HepG2 (cell line): ENCODE results near the gene SH2D3A. TPM values are rescaled to one million over a fixed set of nuclear protein-coding genes. Genes with fewer than 3 reads are reported as not detected.
A peak's percentile ranks its signal among the peaks of the same experiment; 100 is the strongest.

Experiments used
- CREBL2 ChIP-seq: sonication (generic); formaldehyde crosslinking; IDR thresholded peaks from 2 replicates; pipeline ENCODE4 v1.8.1; 2023; ENCODE audit warnings: missing genetic modification reagents, mild to moderate bottlenecking, borderline replicate concordance
- HMGXB3 ChIP-seq: sonication (generic); formaldehyde crosslinking; IDR thresholded peaks from 2 replicates; pipeline ENCODE4 v1.4.0; 2020; ENCODE audit warnings: missing genetic modification reagents, borderline replicate concordance
- NBN ChIP-seq: fragments of 450-650 bp; conservative IDR thresholded peaks from 2 replicates; pipeline ENCODE4 v1.6.1; 2017
- POGZ ChIP-seq: sonication (generic); formaldehyde crosslinking; IDR thresholded peaks from 2 replicates; pipeline ENCODE4 v1.4.0; 2020; ENCODE audit warnings: mild to moderate bottlenecking, missing genetic modification reagents
- RFX5 ChIP-seq: IDR thresholded peaks from 2 replicates; pipeline ENCODE4 v1.6.1; 2011; ENCODE audit warnings: low read depth, low read length, improper control_type of control experiment
- TBX2 ChIP-seq: sonication (generic); formaldehyde crosslinking; IDR thresholded peaks from 2 replicates; pipeline ENCODE4 v1.5.0; 2020; ENCODE audit warnings: missing genetic modification reagents, mild to moderate bottlenecking, borderline replicate concordance
- ZMYM3 ChIP-seq: sonication (generic); formaldehyde crosslinking; IDR thresholded peaks from 2 replicates; pipeline ENCODE4 v1.5.1; 2020; ENCODE audit warnings: mild to moderate bottlenecking, missing genetic modification reagents
- ZNF274 ChIP-seq: sonication (generic); formaldehyde crosslinking; IDR thresholded peaks from 2 replicates; pipeline ENCODE4 v1.5.1; 2020; ENCODE audit warnings: mild to moderate bottlenecking, missing genetic modification reagents
- ZNF362 ChIP-seq: sonication (generic); formaldehyde crosslinking; IDR thresholded peaks from 2 replicates; pipeline ENCODE4 v1.4.0; 2020; ENCODE audit warnings: missing genetic modification reagents, mild to moderate bottlenecking, borderline replicate concordance
- ZNF407 ChIP-seq: sonication (generic); formaldehyde crosslinking; IDR thresholded peaks from one replicate; pipeline ENCODE4 v1.5.1; 2020; ENCODE audit warnings: mild to moderate bottlenecking, missing genetic modification reagents; ENCODE audit errors: not compliant biosample characterization
- ZNF530 ChIP-seq: sonication (generic); formaldehyde crosslinking; IDR thresholded peaks from 2 replicates; pipeline ENCODE4 v1.5.0; 2020; ENCODE audit warnings: low read depth, mild to moderate bottlenecking, missing genetic modification reagents
- ZNF562 ChIP-seq: sonication (generic); formaldehyde crosslinking; IDR thresholded peaks from 2 replicates; pipeline ENCODE4 v1.8.0; 2022; ENCODE audit warnings: missing genetic modification reagents, borderline replicate concordance
- ZNF7 ChIP-seq: IDR thresholded peaks from 2 replicates; pipeline ENCODE4 v1.6.1; 2016; ENCODE audit warnings: missing biosample characterization, missing genetic modification reagents
- ZNF772 ChIP-seq: sonication (generic); formaldehyde crosslinking; IDR thresholded peaks from 2 replicates; pipeline ENCODE4 v1.5.0; 2020; ENCODE audit warnings: mild to moderate bottlenecking, missing genetic modification reagents
- ZNF816 ChIP-seq: sonication (generic); formaldehyde crosslinking; IDR thresholded peaks from 2 replicates; pipeline ENCODE4 v1.8.0; 2022; ENCODE audit warnings: missing genetic modification reagents, mild to moderate bottlenecking, borderline replicate concordance
- polyA plus RNA-seq, 8 experiments: library from polyadenylated mRNA; depleted of rRNA in 3 of 8; stranded (reverse) in 7 of 8; unstranded in 1 of 8; fragments of >200 nt; fragmentation: Illumina TruSeq in 4 of 8; extraction: Trizol in 4 of 8; gene quantifications; 2 replicates each; pipeline versions ENCODE4 v1.2.1 to v1.2.3, GENCODE V29; 2011 to 2016; ENCODE audit warnings: low read depth in 4 of 8, missing spikeins in 1 of 8, mixed read lengths in 1 of 8; ENCODE audit not compliant: insufficient read depth in 1 of 8
- total RNA-seq, 5 experiments: library from RNA; depleted of rRNA; stranded (reverse); fragments of >200 nt; fragmentation: Illumina TruSeq; extraction: Trizol; gene quantifications; 2 replicates each; pipeline ENCODE4 v1.2.3, GENCODE V29; 2016; ENCODE audit warnings: low read depth in 1 of 5

Gene SH2D3A
- total and polyA plus RNA-seq, 2 of the 13 experiments (the other 11 are each of a cell fraction or from before 2014, with no cell fraction given), result 1.0 to 2.2 TPM

- TF ChIP-seq ZNF407 (no peak), RFX5 (no peak), CREBL2 (CRISPR knock-in tag) (no peak), NBN (no peak), ZNF7 (CRISPR knock-in tag) (no peak), HMGXB3 (CRISPR knock-in tag) (no peak; the same call in 1 of the 2 replicates), ZMYM3 (CRISPR knock-in tag) (no peak), TBX2 (CRISPR knock-in tag) (peak; percentile 66; the same call in 1 of the 2 replicates), POGZ (CRISPR knock-in tag) (no peak; the same call in 1 of the 2 replicates), ZNF530 (CRISPR knock-in tag) (no peak), ZNF772 (no peak), ZNF362 (CRISPR knock-in tag) (no peak), ZNF562 (CRISPR knock-in tag) (no peak), ZNF274 (no peak), ZNF816 (CRISPR knock-in tag) (peak; percentile 73; the same call in 1 of the 2 replicates)
Measured at GRCh38 chr19:6730153-6730804, 37.0 kb downstream of the SH2D3A start (continued).
